Epithelial cell of proximal tubule (primary cell): Measurements from ENCODE around the gene SPTY2D1. TPM values are rescaled to one million over a fixed set of nuclear protein-coding genes. Genes with fewer than 3 reads are reported as not detected.
"Not testable (repeated sequence)": the region's sequence is repeated elsewhere in the genome, so short reads cannot be mapped to it uniquely, and the experiment has no call there.

ENCODE experiments used
- DNase-seq: peaks from one replicate; pipeline ENCODE4 v3.0.0-alpha.2; 2011; ENCODE audit warnings: low read depth
- H3K4me3 ChIP-seq: 2 replicates; pipeline ENCODE4 v1.5.1; 2011; ENCODE audit warnings: low read depth, mild to moderate bottlenecking, low read length
- CTCF ChIP-seq: conservative IDR thresholded peaks from 2 replicates; pipeline ENCODE4 v1.5.1; 2012; ENCODE audit warnings: low read depth, mild to moderate bottlenecking, low read length
- total RNA-seq: library from RNA; depleted of rRNA; stranded (reverse); fragments of >200 nt; gene quantifications from 2 replicates; pipeline ENCODE4 v1.2.3, GENCODE V29; 2015

Gene SPTY2D1, protein sequence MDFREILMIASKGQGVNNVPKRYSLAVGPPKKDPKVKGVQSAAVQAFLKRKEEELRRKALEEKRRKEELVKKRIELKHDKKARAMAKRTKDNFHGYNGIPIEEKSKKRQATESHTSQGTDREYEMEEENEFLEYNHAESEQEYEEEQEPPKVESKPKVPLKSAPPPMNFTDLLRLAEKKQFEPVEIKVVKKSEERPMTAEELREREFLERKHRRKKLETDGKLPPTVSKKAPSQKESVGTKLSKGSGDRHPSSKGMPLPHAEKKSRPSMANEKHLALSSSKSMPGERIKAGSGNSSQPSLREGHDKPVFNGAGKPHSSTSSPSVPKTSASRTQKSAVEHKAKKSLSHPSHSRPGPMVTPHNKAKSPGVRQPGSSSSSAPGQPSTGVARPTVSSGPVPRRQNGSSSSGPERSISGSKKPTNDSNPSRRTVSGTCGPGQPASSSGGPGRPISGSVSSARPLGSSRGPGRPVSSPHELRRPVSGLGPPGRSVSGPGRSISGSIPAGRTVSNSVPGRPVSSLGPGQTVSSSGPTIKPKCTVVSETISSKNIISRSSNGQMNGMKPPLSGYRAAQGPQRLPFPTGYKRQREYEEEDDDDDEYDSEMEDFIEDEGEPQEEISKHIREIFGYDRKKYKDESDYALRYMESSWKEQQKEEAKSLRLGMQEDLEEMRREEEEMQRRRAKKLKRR
- 8.6 and 11.9 TPM in 2 replicates for total RNA-seq

GRCh38 chr11:18634140-18635032 is at the start of gene SPTY2D1:
SPTY2D1 (minus strand) TSS chr11:18634342; CDS start chr11:18634257, 85 bp downstream.
- DNase-seq: peak; percentile 89
- TF ChIP-seq CTCF: no peak
- H3K4me3 ChIP-seq: peak within 1 kb of the TSS; percentile 74

DNA sequence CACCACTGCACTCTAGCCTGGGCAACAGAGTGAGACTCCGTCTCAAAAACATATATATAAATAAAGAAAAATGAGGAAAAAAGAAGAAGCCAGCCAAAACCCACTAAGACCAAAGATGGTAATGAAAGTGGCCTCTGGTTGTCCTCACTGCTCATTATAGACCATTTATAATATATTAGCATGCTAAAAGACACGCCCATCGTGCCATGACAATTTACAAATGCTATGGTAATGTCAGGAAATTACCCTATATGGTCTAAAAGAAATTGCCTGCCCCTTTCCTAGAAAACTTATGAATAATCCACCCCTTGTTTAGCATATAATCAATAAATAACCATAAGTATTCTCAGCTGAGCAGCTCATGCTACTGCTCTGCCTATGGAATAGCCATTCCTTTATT is 48.3 kb upstream of the SPTY2D1 start:
- H3K4me3 ChIP-seq: no peak overlapping the region
- no peak for DNase-seq
- no peak for TF ChIP-seq CTCF

GRCh38 chr11:18681949-18682348 is 47.8 kb upstream of the SPTY2D1 start:
- H3K4me3 ChIP-seq, DNase-seq: not testable (repeated sequence)

GRCh38 chr11:18677560-18677959 is 43.4 kb upstream of the SPTY2D1 start:
- no peak overlapping the region for H3K4me3 ChIP-seq
- TF ChIP-seq CTCF: no peak
- DNase-seq: no peak

DNA sequence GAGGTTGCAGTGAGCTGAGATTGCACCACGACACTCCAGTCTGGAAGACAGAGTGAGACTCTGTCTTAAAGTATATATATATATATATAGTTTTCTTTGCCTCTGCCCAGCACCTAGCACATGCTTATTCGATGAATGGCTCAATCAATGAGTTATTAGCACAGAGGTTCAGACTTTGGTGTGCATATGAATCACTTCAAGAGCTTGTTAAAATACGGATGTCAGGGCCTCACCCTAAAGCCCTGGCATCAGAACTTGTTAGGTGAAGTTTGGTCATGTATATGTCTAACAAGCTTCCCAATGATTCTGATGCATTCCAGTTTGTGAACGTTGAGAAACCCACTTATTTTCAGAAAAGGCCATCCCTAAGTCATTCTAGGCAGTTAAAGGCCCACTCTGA is 42.7 kb upstream of the SPTY2D1 start:
- DNase-seq: no peak
- TF ChIP-seq CTCF: no peak
- H3K4me3 ChIP-seq: no peak overlapping the region

DNA sequence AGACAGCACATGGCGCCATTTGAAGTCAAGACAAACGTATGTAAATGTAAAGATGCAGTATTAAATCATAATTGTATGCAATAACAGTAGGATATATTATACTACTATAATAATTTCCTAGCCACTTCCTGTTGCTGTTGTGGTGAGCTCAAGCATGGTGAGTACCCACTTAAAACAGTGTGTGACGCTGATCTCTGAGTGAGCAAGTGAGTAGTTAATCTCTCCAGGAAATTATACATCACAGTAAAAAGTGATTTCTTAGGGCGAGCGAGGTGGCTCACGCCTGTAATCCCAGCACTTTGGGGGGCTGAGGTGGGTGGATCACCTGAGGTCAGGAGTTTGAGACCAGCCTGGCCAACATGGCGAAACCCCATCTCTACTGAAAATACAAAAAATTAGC is 38.1 kb upstream of the SPTY2D1 start:
- DNase-seq: not testable (repeated sequence)

DNA sequence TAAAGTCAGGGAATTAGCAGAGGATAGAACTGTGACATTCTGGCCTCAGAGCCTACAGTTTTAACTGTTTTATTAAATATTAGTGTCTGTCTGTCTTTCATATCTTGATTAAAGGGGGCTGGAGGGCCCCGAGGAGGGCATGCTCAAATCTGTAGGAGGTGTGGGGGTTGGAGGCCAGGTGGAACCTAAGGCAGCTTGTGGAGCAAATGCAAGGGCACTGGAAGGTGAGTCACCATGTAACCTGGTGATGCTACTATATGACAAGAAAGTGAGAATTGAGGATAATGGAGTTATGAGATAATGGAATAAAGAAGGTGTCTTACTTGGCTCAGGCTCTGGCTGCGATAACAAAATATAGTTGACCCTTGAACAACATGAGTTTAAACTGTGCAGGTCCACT is 37.1 kb upstream of the SPTY2D1 start:
- DNase-seq: no peak
- TF ChIP-seq CTCF: no peak

More for the DNA sequence above, 38.1 kb upstream of the SPTY2D1 start:
- not testable (repeated sequence) for H3K4me3 ChIP-seq

More for the DNA sequence above, 37.1 kb upstream of the SPTY2D1 start:
- H3K4me3 ChIP-seq: no peak overlapping the region
